MV-4-11 (cell line): ENCODE data around the gene AHNAK2.
"Not testable (repeated sequence)": the region's sequence is repeated elsewhere in the genome, so short reads cannot be mapped to it uniquely, and the experiment has no call there.

ENCODE experiments used
- DNase-seq: peaks from one replicate; lab custom pipeline; 2025; lab: John Stamatoyannopoulos, UW

The AHNAK2 gene

DNA sequence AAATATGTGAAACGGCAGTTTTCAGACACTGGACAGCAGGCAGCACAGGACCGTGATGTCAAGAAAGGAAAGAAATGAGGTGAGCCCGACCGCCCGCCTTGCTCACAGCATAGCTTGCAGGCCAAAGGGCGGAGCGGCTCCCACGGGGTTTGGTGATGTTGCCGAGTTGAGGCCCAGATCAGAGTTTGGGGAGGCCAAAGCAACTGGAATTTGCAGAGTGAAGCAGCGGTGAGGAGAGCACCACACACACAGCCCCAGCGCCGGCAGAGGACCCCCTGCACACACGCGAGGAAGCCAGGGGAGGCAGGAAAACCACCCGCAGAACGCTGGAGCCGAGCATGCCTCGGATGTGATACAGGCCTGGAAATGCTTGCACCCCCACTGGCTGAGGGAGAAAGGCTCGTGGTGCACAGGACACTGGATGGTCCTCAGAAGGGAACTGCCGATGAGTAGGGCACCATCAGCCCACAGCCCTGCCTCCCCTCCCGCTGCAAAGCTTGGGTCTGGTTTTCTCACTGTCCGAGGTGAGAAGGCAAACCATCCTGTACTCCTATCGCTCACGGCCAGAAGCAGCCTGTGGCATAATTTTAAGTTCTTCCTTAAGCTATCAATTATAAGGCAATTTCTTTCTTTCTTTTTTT lies 79.2 kb downstream of the AHNAK2 start:
- no peak for DNase-seq

DNA sequence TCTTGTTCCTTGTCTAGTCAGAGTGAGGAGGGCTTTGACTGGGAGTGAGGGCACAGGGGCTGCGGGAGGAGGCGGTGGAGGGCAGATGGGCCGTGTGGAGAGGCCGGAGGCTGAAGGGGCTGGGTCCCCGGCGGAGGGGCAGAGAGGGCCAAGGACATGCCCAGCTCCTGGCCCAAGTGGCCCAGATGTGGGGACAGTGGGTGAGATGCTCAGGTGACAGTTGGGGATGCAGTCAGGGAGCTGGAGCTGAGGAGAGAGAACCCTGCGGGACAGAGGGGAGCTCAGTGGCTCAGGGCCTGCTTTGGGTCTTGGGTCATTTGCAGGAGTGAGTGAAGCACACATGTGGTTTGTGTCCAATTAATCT lies 80.0 kb downstream of the AHNAK2 start:
- DNase-seq, result no peak

DNA sequence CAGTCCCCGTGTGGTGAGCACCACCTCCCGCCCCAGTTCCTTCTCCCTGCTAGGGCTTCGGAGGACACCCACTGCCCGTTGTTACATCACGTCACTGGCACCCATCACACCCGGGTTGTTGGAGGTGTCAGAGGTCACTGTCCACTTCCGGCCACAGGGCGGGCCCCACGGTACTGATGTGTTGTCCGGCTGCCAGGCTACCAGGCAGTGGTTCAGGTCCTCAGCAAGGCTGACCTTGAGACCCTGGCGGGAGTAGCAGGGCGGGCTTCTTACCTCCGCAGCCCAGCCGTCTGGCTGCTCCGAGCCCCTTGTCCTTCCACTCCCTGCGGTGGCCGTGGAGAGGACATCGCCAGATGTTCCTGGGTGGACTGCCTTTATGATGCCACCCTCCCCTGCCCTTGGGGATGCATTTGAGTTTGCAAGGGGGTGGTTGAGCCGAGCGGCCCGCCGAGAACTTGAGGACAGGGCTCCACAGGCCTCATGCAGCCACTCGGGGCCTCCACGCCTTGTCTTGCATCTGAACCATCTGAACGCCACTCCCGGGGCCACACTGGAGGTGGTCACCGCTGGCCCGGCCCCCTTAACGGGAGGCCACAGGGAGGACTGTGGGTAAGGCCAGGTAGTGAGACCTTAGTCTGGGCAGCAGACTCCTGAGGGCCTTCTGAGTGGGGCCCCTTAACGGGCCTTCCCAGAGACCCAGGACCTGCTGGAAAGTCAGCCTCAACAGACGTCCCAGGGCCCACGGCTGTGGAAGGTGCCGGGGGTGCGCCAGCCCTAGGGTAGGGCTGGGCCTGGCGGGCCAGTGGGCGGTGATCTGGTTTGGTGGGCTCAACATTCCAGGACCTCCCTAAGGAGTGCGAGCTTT lies 80.6 kb downstream of the AHNAK2 start:
- no peak for DNase-seq

DNA sequence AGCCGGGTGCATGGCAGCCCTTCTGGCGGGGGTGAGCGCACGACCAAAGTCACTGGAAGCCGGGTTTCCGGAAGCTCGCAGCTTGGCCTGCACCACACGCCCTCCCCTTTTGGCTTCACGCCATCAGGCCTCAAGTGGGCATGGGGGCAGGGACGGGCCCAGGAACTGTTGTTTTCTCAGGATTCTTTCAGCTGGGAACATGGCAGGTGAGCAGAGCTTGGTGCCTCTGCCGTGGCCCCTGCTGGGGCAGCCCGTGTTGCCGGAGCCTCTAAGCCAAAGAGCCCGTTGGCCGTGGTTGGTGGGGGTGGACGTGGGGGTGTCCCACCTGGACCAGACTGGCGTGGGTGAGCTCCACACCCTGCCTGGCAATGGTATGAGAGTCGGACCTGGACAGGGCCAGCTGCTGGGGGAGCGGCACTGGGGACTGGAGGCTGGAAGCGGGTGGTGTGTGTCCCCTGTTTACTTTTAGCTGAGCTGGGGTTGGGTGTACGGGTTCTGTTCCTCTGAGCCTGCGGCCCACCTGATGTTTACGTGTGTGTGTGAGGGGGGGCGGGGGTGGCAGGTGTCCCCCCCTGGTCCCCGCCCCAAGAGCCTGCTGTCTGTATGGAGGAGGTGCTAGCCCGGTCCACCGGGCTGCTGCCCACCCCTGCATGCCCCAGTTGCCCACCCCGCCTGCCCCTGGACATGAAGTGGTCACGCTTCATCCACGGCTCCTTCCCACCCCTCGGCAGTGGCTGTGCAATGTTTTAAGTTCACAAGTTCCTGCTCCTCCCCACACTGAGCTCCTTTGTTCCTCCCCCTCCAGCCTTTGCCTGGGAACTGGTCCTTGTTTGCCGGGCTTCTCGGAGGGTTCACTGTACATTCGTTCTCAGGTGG lies 82.2 kb downstream of the AHNAK2 start:
- no peak for DNase-seq

DNA sequence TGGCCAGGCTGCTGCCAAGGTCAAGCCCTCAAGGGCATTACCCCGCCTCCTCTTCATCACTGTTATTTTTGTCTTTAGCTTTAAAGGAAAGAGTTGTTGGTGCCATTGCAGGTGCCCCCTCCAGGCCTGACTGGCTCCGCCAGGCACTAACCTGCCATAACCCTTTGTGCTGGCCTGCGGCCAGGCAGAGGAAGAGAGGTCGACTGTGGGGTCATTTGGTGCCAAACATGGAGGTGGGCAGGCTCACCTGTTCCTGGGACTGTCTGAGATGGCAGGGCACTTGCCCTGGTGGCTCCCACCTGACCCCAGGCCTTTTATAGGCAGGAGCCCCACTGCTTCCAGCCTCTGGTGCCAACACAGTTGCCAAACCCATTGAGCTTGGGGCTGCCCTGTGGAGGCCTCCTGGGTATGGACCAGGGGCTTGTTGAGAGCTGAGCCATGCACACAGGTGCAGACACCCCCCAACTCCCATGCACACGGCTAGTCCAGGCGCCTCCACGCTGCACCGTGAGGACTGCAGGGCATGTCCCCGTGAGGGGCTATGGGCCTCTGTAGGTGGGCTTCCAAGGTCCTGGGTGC lies 82.9 kb downstream of the AHNAK2 start:
- DNase-seq, result no peak

DNA sequence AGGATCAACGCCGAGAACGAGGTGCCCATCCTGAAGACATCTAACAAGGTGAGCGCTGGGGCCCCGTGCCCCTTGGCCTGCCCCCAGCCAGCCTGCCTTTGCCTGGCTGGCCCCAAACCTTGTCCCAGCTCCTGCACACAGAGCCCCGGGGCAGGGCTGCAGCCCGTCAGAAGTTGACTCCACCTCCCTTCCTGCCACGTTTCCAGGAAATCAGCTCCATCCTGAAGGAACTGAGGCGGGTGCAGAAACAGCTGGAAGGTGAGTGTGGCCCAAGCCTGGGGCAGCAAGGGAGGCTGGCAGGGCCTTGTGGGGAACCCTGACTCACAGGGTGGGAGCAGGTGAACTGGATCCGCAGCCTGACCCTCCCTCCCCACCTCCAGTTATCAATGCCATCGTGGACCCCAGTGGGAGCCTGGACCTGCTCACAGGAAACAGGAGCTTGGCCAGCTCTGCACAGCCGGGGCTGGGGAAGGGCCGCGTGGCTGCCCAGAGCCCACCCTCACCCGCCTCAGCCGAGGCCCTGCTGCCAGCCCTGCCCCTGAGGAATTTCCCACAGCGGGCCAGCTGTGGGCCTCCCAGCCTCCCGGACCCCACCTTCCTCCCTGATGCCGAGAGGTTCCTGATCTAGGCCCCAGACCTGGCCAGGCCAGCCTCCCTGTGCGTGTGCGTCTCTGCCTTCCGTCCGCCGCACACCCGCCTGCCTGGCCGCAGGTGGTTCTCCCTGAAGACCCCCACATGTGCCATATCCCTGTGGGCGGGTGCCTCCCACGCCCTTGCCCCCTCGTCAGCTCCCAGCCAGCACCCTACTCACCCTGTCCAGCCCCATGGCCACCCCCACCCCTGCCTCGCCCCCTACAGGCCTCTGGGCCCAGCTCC lies 83.6 kb downstream of the AHNAK2 start:
- no peak for DNase-seq

DNA sequence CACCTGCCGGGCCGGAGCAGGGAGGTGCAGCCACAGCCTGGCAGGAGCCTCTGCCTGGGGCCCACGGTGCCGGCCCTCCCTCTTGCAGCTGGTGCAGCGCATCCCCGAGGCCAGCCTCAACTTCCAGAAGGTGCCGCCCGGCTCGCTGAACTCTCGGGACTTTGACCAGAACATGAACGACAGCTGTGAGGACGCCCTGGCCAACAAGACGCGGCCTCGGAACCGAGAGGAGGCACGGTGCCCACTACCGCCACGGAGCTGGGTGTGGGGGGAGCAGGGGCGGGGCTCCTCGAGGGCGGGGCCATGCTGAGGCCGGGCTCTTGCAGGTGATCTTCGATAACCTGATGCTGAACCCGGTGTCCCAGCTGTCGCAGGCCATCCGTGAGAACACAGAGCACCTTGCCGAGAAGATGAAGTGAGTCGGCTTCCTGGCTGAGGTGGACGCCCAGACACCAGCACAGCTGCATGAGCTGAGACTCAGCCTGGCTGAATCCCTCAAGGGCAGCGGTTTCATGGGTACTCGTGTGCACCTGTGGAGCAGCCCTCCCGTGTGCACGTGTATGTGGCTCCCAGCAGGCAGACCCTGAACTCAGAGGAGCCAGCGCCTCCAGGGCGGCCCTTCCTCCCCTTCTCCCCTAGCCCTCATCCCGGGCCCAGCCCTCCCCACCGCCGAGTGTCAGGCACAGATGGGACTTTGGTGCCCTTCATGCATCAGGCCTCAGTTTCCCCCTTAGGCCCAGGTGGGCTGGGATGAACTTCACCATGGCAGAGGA lies 84.6 kb downstream of the AHNAK2 start:
- no peak for DNase-seq

DNA sequence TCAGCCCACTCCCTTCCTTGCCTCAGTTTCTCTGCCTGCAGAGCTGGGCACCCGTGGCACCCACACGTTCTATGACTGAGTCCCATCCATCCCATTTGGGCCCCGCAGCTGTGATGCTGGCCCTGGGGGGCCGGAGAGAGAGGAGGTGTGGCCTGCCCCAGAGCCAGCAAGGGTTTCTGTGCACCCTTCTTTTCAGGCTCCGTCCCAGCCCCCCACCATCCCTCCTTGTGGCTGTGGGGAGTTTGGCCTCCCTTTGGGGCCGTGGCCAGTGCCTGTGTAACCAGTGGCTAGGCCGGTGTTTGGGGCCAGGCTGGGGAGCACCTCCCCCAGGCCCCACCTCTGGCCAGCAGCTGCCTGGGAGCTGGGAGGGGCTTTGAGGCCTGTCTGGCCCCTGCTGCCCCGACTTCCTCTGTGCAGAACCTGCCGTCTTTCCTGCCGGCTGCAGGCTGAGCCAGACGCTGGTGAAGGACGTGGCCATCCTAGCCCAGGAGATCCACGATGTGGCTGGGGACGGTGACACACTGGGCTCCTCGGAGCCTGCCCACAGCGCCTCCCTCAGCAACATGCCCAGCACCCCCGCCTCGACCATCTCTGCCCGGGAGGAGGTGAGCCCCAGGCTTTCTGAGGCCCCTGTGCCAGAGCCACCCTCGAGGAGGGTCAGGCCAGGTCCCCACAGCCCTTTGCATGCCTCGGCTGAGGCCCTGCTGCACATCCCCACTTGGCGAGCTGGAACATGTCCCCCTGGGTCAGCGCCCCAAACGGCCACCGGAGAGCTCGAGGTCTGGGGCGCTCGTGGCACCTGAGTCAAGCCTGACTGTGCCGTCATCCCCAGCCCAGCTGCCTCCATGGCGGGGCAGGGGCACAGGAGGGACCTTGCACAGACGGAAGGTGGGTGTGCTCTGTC lies 85.4 kb downstream of the AHNAK2 start:
- no peak for DNase-seq

DNA sequence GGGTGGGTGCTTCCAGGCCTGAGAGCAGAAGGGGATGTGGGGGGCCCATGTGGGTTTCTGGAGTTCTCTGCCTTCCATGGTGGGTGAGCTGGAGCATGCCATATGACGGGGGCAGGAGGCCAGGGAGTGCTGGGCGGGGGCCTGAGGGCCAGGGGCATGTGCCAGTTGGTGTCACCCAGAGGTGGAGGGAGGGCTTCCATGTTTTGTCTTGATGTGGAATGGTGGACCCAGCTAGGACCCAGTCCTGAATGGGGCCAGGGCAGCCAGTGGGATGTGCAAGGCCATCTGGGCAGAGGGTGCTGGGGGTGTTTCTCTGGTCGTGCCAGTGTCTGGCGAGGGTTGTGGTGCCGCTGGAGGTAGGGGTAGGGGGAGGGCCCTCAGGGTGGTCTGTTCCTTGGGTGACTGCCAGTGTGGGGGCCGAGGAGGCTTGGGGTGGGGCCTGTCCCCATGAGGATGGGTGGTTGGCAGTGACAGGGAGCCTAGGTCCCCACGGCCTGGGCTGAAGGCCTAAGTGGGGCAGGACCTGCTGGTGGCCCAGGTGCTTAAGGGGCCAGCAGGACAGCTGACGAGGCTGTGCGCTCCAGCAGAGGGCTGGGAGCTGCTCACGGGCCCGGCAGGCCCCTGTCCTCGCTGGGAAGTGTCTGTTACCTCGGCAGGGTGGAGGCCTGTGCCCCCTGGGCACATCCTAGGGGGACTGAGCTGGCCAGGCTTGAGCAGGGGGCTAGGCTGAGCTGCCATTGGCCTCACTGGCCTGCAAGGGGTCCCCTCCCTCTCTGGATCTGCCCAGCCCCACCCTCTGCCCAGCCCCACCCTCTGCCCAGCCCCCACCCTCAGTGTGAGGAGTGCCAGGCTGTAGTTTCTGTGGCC lies 86.3 kb downstream of the AHNAK2 start:
- no peak for DNase-seq

DNA sequence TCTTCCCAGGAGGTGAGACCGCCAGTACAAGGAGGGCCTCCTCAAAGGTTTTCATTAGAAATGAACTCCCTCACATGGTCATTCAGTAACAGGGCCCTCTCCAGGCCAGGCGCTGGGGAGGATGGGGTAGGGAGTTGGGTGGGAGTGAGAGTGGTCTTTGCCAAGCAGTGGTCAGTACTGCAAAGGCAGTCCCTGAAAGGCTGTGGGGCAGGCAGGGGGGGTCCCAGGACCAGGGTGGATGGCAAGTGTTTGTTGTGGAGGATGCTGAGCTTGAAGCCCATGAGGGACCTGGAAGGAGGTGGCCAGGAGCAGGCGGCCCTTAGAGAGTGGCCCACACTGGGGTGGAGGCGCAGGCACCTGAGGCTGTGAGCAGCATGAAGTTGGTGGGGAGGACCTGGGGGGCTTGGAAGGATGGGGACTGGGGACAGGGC lies 87.0 kb downstream of the AHNAK2 start:
- DNase-seq, result no peak

DNA sequence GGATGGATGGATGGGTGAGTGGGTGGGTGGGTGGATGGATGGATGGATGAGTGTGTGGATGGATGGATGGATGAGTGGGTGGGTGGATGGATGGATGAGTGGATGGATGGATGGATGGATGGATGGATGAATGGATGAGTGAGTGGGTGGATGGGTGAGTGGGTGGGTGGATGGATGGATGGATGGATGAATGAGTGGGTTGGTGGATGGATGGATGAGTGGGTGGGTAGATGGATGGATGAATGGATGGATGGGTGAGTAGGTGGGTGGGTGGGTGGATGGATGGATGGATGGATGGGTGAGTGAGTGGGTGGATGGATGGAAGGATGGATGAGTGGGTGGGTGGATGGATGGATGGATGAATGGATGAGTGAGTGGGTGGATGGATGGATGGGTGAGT lies 87.9 kb downstream of the AHNAK2 start:
- not testable (repeated sequence) for DNase-seq

DNA sequence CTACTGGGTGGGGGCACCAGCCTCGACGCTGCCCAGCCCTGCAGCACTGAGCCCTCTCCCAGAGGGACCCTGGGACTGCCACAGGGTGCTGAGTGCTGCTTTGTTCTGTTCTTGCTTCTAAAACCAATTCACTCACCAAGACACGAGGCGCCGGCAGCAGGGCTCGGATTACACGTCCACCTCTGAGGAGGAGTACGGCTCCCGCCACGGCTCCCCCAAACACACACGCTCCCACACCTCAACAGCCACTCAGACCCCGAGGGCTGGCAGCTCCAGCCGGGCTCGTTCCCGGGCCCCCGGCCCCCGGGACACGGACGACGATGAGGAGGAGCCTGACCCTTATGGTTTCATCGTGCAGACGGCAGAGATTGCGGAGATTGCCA lies 88.8 kb downstream of the AHNAK2 start:
- DNase-seq, result no peak

DNA sequence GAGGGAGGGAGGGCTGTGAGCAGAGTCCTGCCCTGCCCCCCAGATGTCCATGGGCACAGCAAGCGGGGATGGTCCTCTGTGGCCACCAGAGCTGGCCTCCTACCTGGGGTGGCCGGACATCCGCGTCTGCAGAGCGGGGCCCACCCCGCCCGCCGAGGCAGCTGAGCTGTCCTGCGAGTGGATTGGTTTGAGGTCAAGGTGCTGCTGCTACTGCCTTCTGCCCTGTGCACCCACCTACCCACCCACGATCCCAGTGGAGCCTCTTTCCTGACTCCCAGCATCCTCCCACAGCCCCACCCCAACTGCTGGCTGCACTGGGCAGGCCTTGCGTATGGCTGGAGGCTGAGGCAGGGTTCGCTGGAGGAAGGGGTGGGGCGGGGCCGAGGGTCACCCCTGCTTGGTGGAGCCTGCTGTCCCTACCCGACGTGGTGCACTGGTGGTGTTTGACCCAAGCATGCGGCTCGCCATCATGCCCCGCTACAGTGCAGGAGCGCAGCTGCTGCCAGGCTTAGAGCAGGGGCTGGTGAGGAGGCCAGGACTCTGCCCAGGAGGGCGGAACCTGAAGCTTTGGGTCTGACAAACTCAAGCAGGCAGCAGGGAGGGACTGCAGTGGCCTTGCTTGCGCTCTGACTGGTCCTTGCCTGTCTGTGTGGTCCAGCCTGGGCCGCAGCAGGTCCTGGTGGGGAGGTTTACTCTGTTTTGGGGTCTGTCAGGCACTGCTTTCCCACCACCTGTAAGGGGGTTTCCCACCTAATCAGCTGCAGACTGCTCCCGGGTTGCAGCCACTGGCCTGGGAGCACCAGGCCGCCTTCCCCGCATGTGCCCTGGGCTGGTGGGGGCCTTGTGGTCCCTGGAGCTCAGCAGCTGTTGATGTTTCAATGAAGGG lies 89.4 kb downstream of the AHNAK2 start:
- no peak for DNase-seq

DNA sequence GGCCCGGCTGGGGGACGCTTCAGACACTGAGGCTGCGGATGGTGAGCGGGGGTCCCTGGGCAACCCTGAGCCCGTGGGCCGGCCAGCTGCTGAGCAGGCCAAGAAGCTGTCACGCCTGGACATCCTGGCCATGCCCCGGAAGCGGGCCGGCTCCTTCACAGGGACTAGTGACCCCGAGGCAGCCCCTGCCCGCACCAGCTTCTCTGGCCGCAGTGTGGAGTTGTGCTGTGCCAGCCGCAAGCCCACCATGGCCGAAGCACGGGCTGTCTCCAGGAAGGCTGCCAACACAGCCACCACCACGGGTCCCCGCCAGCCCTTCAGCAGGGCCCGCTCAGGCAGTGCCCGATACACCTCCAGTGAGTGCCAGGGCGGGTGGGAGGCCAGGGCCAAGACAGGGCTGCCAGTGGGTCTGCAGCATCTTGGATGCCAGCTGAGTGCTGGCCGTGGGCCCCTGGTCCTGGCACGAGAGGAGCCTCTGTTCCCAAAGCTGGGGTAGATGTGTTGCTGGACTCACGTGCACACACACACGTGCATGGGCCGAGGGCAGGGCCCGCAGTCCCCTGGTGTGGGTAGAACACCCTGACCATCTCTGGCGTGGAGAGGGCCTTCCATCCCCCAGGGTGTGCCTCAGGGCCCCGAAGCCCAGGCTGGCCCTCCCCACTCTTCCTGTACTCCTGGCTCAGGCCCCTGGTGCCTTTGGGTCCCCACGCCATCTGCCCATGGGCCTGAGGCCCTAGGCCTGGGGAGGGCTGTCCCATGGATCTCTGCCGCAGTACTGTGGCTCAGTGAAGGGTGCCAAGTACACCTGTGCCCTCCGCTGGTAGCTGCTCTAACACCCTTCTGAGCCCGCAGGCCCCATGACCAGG lies 90.3 kb downstream of the AHNAK2 start:
- DNase-seq, result no peak
